Body of pancreas (tissue), 4 donors: Measurements from ENCODE around the gene GATAD2B. TPM values are rescaled to one million over a fixed set of nuclear protein-coding genes. Genes with fewer than 3 reads are reported as not detected.

Experiments
- ATAC-seq: fragments of 150-250 bp; one replicate; pipeline ENCODE4 v1.9.1; 2016
- DNase-seq, 4 donors: peaks; one replicate each; pipeline ENCODE4 v3.0.0-alpha.2; 2019
- H3K27ac ChIP-seq, 4 donors: fragments of 200-600 bp; sonication (generic); 1 replicate in 3 of 4; 2 replicates in 1 of 4; pipeline versions ENCODE4 v1.5.1 to v1.6.1; 2016 to 2019; ENCODE audit warnings: mild to moderate bottlenecking in 1 of 4, mixed read lengths in 1 of 4, moderate library complexity in 1 of 4
- H3K27me3 ChIP-seq, 2 donors: fragments of 200-600 bp; sonication (generic); one replicate each; pipeline ENCODE4 v1.6.0; 2016; ENCODE audit warnings: mild to moderate bottlenecking in 1 of 2
- H3K36me3 ChIP-seq, 2 donors: fragments of 200-600 bp; sonication (generic); replicated peaks in 1 of 2; 2 replicates each; pipeline ENCODE4 v1.5.1; 2016; ENCODE audit warnings: low read depth in 2 of 2; ENCODE audit not compliant: insufficient read depth in 1 of 2
- H3K4me1 ChIP-seq: fragments of 200-600 bp; sonication (generic); one replicate; pipeline ENCODE4 v1.6.0; 2016
- H3K4me3 ChIP-seq, 2 donors: fragments of 200-600 bp; sonication (generic); 1 replicate in 1 of 2; 2 replicates in 1 of 2; pipeline ENCODE4 v1.5.1; 2016 to 2019
- H3K9me3 ChIP-seq, 3 donors: fragments of 200-600 bp; sonication (generic); 1 replicate in 2 of 3; 2 replicates in 1 of 3; pipeline ENCODE4 v1.5.1; 2016
- POLR2A ChIP-seq, 3 donors: fragments of 450-650 bp; IDR thresholded peaks; one replicate each; pipeline ENCODE4 v1.6.1; 2016; ENCODE audit warnings: antibody characterized with exemption in 3 of 3, mild to moderate bottlenecking in 2 of 3
- WGBS, 2 donors: methylation state at CpG; one replicate each; pipeline ENCODE4 v1.1.5; 2017; 5-methylcytosine and 5-hydroxymethylcytosine counted together
- intact Hi-C: fragments of 100-400 bp; cut with DNase I; formaldehyde crosslinking; loops from one replicate; pipeline ENCODE4 v1.15.1; 2023
- total RNA-seq, 2 donors: library from RNA; depleted of rRNA; stranded (reverse); fragments of >200 nt; gene quantifications; one replicate each; pipeline ENCODE4 v1.1.0, GENCODE V29; 2016
- TF ChIP-seq, protein P1 (sequence below), 7 experiments: fragments of 450-650 bp in 4 of 7; fragments of 200-600 bp in 3 of 7; sonication (generic) in 3 of 7; IDR thresholded peaks; one replicate each; pipeline ENCODE4 v1.5.1; 2016 to 2019; ENCODE audit warnings: antibody characterized with exemption in 7 of 7

The GATAD2B gene
- total RNA-seq, 2 donors from 2014 or later = 7.8 to 12.5 TPM

DNA sequence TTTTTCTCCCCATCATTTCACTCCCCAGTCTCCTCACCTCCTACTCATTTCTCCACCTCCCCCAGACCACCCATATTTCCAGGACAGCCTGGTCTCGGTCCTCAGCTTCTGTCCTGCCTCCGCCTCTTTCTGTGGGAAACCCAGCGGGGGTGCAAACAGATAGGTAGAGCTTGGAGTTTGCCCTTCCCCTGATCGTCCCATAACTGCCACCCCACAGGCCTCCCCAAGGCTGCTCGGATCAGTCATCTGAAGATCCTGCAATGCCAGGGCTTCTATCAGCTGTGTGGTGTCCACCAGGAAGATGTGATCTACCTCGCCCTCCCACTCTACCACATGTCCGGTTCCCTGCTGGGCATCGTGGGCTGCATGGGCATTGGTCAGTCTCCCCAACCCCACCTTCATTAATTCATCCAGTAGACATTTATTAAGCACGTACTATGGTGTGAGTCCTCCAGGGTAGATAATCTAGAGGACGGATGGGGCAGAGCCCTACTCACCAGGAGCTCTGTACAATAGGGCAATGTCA, 145.9 kb downstream of the GATAD2B start:
- DNase-seq (no peak), ATAC-seq (no peak)
- no peaks in the 10 kb centered on the region for H3K27me3 ChIP-seq
- WGBS, 2 donors = 86 to 90% methylated on average over 10 of the region's 10 CpGs
- no peaks in the 10 kb centered on the region for H3K36me3 ChIP-seq
- H3K27ac ChIP-seq = peak overlapping the region in 2 of 4 donors; percentile 7 to 31
- no peaks in the 10 kb centered on the region for H3K9me3 ChIP-seq
- TF ChIP-seq, protein P1, sequence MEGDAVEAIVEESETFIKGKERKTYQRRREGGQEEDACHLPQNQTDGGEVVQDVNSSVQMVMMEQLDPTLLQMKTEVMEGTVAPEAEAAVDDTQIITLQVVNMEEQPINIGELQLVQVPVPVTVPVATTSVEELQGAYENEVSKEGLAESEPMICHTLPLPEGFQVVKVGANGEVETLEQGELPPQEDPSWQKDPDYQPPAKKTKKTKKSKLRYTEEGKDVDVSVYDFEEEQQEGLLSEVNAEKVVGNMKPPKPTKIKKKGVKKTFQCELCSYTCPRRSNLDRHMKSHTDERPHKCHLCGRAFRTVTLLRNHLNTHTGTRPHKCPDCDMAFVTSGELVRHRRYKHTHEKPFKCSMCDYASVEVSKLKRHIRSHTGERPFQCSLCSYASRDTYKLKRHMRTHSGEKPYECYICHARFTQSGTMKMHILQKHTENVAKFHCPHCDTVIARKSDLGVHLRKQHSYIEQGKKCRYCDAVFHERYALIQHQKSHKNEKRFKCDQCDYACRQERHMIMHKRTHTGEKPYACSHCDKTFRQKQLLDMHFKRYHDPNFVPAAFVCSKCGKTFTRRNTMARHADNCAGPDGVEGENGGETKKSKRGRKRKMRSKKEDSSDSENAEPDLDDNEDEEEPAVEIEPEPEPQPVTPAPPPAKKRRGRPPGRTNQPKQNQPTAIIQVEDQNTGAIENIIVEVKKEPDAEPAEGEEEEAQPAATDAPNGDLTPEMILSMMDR (IDR thresholded peaks at IDR 0.05) = no peak
- TF ChIP-seq POLR2A (IDR thresholded peaks at IDR 0.05) = no peak
- intact Hi-C loops = no loop called here
- no peak overlapping the region for H3K4me3 ChIP-seq
- peaks cover 63% of the 10 kb centered on the region for H3K4me1 ChIP-seq

DNA sequence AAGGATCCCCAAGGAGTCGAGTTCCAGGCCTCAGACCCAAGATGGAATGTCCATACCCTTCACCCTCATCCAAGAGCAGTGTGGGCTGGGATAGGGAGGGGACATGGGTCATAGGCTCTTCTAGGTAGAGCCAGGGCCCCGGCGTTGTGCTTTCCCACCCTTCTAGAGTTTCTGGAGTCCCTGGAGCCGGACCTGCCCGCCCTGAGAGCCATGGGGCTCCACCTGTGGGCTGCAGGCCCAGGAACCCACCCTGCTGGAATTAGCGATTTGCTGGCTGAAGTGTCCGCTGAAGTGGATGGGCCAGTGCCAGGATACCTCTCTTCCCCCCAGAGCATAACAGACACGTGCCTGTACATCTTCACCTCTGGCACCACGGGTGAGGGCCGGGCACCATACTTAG, 146.4 kb downstream of the GATAD2B start:
- H3K27ac ChIP-seq = peak overlapping the region; percentile 65 to 86 (median 78)
- H3K36me3 ChIP-seq = peaks cover 0 to 2% of the 10 kb centered on the region in 2 donors
- DNase-seq (no peak), ATAC-seq (no peak)
- intact Hi-C loops = no loop called here
- TF ChIP-seq, protein P1 (IDR thresholded peaks at IDR 0.05) = no peak
- no peak for TF ChIP-seq POLR2A (IDR thresholded peaks at IDR 0.05)
- H3K27me3 ChIP-seq = no peaks in the 10 kb centered on the region
- no peak overlapping the region for H3K4me3 ChIP-seq
- peaks cover 62% of the 10 kb centered on the region for H3K4me1 ChIP-seq
- no peaks in the 10 kb centered on the region for H3K9me3 ChIP-seq
- 56 to 64% methylated on average over 6 to 10 of the region's 10 CpGs for WGBS, 2 donors

DNA sequence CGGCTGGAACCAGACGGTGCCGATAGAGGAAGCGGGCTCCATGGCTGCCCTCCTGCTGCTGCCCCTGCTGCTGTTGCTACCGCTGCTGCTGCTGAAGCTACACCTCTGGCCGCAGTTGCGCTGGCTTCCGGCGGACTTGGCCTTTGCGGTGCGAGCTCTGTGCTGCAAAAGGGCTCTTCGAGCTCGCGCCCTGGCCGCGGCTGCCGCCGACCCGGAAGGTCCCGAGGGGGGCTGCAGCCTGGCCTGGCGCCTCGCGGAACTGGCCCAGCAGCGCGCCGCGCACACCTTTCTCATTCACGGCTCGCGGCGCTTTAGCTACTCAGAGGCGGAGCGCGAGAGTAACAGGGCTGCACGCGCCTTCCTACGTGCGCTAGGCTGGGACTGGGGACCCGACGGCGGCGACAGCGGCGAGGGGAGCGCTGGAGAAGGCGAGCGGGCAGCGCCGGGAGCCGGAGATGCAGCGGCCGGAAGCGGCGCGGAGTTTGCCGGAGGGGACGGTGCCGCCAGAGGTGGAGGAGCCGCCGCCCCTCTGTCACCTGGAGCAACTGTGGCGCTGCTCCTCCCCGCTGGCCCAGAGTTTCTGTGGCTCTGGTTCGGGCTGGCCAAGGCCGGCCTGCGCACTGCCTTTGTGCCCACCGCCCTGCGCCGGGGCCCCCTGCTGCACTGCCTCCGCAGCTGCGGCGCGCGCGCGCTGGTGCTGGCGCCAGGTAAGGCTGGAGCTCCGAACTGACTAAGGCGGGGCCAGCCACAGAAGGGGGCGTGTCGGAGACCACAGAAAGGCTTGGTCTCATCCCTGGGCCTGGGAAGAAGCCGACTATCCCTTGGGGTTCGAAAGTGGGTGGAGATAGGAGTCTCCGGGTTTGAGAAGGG, 147.1 kb downstream of the GATAD2B start:
- Histone ChIP-seq H3K9me3 (no peaks in the 10 kb centered on the region), H3K36me3 (peaks cover 0 to 2% of the 10 kb centered on the region in 2 donors), H3K27ac (peak overlapping the region; percentile 65 to 86 (median 78)), H3K27me3 (no peaks in the 10 kb centered on the region), H3K4me1 (peaks cover 59% of the 10 kb centered on the region), H3K4me3 (peak overlapping the region; percentile 16 to 49)
- intact Hi-C loops = no loop called here
- TF ChIP-seq POLR2A (IDR thresholded peaks at IDR 0.05) = peak; percentile 38 to 62 (median 51)
- TF ChIP-seq, protein P1 (IDR thresholded peaks at IDR 0.05) = peak in 2 of 7 experiments; percentile 15 to 30
- 0 to 1% methylated on average over 3 to 81 of the region's 83 CpGs for WGBS, 2 donors
- DNase-seq (peak; percentile 68 to 85 (median 76)), ATAC-seq (peak; percentile 62)

DNA sequence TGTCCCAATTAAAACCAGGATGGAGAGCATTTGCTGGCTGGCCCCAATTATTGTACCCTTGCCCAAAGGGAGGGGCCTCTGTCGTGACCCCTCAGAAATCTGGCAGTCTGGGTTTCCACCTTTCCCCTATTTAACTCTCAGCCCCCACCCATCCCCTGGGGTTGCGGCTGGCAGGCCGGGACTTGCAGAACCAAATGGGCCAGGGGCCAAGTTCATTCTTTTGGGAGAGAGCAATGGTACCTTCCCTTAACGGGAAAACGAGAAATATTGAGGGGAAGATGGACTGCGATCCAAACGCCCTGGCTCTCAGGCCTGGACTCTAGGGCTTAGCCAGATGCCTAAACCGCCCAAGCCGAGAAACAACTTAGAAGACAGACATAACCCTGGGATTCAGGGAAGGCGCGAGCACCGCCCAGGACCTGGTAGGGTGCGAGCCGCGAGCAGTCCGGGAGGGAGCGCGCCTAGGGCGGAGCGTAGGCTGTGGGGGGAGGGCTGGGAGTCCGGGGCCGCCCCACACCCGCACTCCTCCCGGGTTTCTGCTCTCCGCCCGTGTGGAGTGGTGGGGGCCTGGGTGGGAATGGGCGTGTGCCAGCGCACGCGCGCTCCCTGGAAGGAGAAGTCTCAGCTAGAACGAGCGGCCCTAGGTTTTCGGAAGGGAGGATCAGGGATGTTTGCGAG, 147.9 kb downstream of the GATAD2B start, which contains the start of gene SLC27A3:
SLC27A3 (plus strand) TSS at position 628 of the 678 bp plus-strand sequence. CDS start 91 bp downstream, outside the sequence.
- TF ChIP-seq POLR2A (IDR thresholded peaks at IDR 0.05) = no peak
- TF ChIP-seq, protein P1 (IDR thresholded peaks at IDR 0.05) = no peak
- H3K4me3 ChIP-seq = peak within 1 kb of the TSS; percentile 16 to 49
- H3K27me3 ChIP-seq = no peaks in the 10 kb centered on the region
- ATAC-seq (peak; percentile 58), DNase-seq (peak; percentile 48 to 71 (median 62))
- peak within 1 kb of the TSS; percentile 65 to 86 (median 78) for H3K27ac ChIP-seq
- 4 to 7% methylated on average over 12 to 35 of the region's 35 CpGs for WGBS, 2 donors
- H3K4me1 ChIP-seq = peaks cover 56% of the 10 kb centered on the region
- H3K9me3 ChIP-seq = no peaks in the 10 kb centered on the region
- intact Hi-C loops = no loop called here
- H3K36me3 ChIP-seq = peaks cover 0 to 2% of the 10 kb centered on the region in 2 donors
